Measurements from ENCODE around the gene ST8SIA4. TPM values are rescaled to one million over a fixed set of nuclear protein-coding genes. Genes with fewer than 3 reads are reported as not detected.

The ST8SIA4 gene
- total and polyA plus RNA-seq, 10 of the 15 experiments (the other 5 are each of a cell fraction or from before 2014, with no cell fraction given): 4.4 to 30.9 (median 19.5) TPM

DNA sequence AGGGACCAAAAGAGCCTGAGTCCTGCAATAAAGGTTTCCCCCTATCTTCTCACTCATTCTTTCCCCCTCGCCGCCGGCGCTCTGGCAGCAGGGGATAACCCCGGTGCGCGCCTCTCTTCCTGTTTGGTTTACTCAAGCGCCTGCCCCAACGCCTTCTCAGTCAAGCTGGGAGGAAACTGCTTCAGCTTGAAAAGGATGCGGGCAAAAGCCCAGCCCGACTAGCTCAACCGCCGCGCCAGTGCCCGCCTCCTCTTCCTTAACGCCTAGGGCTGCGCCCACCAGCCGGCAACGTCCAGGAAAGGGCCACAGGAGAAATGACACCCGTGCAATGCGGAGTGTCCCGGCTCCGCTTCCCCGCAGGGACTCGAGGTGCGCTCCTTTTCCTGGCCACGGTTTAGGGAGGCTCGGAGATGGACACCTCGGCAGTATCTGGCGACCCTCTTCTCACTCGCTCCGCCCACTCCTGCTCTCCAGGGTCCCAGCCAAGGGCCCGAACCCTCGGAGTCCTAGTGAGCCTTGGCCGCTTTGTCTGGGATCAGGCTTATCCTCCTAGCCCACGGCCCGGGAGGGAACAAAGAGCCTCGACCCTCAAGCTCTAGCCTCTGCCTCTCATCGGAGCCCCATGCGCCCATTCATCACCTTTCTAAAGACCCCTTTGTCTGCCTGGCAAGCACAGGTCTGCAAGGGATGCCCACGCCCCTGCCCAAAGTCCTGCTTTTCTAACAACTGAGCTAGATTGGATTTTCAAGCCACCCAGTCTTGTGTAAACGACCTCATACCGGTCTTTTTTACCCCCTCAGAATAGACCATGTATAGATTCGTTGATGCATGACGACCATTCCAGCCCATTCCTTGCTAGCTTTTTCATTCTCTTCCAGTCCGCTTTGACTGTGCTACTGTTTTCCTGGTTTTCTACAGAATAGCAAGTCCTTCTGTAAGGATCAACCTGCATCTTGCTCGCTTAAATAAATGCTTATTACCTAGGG lies 2.0 kb downstream of the ST8SIA4 start (continued):
- TF ChIP-seq, protein P1, sequence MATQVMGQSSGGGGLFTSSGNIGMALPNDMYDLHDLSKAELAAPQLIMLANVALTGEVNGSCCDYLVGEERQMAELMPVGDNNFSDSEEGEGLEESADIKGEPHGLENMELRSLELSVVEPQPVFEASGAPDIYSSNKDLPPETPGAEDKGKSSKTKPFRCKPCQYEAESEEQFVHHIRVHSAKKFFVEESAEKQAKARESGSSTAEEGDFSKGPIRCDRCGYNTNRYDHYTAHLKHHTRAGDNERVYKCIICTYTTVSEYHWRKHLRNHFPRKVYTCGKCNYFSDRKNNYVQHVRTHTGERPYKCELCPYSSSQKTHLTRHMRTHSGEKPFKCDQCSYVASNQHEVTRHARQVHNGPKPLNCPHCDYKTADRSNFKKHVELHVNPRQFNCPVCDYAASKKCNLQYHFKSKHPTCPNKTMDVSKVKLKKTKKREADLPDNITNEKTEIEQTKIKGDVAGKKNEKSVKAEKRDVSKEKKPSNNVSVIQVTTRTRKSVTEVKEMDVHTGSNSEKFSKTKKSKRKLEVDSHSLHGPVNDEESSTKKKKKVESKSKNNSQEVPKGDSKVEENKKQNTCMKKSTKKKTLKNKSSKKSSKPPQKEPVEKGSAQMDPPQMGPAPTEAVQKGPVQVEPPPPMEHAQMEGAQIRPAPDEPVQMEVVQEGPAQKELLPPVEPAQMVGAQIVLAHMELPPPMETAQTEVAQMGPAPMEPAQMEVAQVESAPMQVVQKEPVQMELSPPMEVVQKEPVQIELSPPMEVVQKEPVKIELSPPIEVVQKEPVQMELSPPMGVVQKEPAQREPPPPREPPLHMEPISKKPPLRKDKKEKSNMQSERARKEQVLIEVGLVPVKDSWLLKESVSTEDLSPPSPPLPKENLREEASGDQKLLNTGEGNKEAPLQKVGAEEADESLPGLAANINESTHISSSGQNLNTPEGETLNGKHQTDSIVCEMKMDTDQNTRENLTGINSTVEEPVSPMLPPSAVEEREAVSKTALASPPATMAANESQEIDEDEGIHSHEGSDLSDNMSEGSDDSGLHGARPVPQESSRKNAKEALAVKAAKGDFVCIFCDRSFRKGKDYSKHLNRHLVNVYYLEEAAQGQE (IDR thresholded peaks at IDR 0.05; ENCODE audit: low read depth, low read length): 0 out of 2 replicates have a peak, but pooled peaks have one; percentile 22
- TF ChIP-seq IRF4 (IDR thresholded peaks at IDR 0.05; ENCODE audit: low read depth, low read length) (no peak), EZH2 (IDR thresholded peaks at IDR 0.05; ENCODE audit: borderline replicate concordance, control insufficient read depth, low read depth, low read length) (no peak), WRNIP1 (IDR thresholded peaks at IDR 0.05; ENCODE audit: borderline replicate concordance, low read depth, low read length) (0 out of 2 replicates have a peak, but pooled peaks have one; percentile 27), RBBP5 (conservative IDR thresholded peaks at IDR 0.05) (no peak), RCOR1 (conservative IDR thresholded peaks at IDR 0.05; ENCODE audit: low read depth, low read length) (no peak), ZNF217 (IDR thresholded peaks at IDR 0.05) (no peak), NR2F1 (conservative IDR thresholded peaks at IDR 0.05) (no peak), EGR1 (IDR thresholded peaks at IDR 0.05; ENCODE audit: borderline replicate concordance in 1 of 2, low read depth in 2 of 2, low read length in 2 of 2) (no peak; a peak in 1 of 3 replicates), TBL1XR1 (IDR thresholded peaks at IDR 0.05; ENCODE audit: low read depth, low read length) (peak; percentile 66; the same call in 1 of the 2 replicates), SMC3 (IDR thresholded peaks at IDR 0.05; ENCODE audit: borderline replicate concordance, low read length) (no peak; the same call in 1 of the 2 replicates), KDM1A (IDR thresholded peaks at IDR 0.05; ENCODE audit: borderline replicate concordance) (no peak), YY1 (IDR thresholded peaks at IDR 0.05; ENCODE audit: low read depth, low read length) (peak; percentile 31; the same call in 1 of the 2 replicates), RFX5 (IDR thresholded peaks at IDR 0.05; ENCODE audit: low read depth, low read length) (no peak), ESRRA (IDR thresholded peaks at IDR 0.05; ENCODE audit: low read length) (no peak), EED (IDR thresholded peaks at IDR 0.05; ENCODE audit: low read depth) (no peak; the same call in 1 of the 2 replicates), SREBF2 (IDR thresholded peaks at IDR 0.05; ENCODE audit: low read length) (no peak), FOXK2 (IDR thresholded peaks at IDR 0.05) (no peak), GABPA (IDR thresholded peaks at IDR 0.05; ENCODE audit: low read depth) (peak; percentile 63; the same call in 1 of the 2 replicates), SMAD5 (IDR thresholded peaks at IDR 0.05; ENCODE audit: low read depth) (peak; percentile 26), SREBF1 (IDR thresholded peaks at IDR 0.05; ENCODE audit: low read length) (no peak), SMAD1 (IDR thresholded peaks at IDR 0.05; ENCODE audit: low read depth, partially characterized antibody) (peak; percentile 60), NFIC (IDR thresholded peaks at IDR 0.05; ENCODE audit: low read depth, low read length) (no peak)
- TF ChIP-seq, protein P2, sequence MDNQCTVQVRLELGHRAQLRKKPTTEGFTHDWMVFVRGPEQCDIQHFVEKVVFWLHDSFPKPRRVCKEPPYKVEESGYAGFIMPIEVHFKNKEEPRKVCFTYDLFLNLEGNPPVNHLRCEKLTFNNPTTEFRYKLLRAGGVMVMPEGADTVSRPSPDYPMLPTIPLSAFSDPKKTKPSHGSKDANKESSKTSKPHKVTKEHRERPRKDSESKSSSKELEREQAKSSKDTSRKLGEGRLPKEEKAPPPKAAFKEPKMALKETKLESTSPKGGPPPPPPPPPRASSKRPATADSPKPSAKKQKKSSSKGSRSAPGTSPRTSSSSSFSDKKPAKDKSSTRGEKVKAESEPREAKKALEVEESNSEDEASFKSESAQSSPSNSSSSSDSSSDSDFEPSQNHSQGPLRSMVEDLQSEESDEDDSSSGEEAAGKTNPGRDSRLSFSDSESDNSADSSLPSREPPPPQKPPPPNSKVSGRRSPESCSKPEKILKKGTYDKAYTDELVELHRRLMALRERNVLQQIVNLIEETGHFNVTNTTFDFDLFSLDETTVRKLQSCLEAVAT (IDR thresholded peaks at IDR 0.05): peak; percentile 95
- TF ChIP-seq, protein P3, sequence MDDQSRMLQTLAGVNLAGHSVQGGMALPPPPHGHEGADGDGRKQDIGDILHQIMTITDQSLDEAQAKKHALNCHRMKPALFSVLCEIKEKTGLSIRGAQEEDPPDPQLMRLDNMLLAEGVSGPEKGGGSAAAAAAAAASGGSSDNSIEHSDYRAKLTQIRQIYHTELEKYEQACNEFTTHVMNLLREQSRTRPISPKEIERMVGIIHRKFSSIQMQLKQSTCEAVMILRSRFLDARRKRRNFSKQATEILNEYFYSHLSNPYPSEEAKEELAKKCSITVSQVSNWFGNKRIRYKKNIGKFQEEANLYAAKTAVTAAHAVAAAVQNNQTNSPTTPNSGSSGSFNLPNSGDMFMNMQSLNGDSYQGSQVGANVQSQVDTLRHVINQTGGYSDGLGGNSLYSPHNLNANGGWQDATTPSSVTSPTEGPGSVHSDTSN (IDR thresholded peaks at IDR 0.05; ENCODE audit: insufficient replicate concordance, low read depth, low read length): no peak

Data from GM12878 (cell line).